ENCODE data around the gene TEX14. TPM values are rescaled to one million over a fixed set of nuclear protein-coding genes. Genes with fewer than 3 reads are reported as not detected.

Gene TEX14
- total and polyA plus RNA-seq, 2 donors (not counting 3 experiments of a cell fraction or from before 2014, with no cell fraction given) = 0.10 TPM; not detected in 1

DNA sequence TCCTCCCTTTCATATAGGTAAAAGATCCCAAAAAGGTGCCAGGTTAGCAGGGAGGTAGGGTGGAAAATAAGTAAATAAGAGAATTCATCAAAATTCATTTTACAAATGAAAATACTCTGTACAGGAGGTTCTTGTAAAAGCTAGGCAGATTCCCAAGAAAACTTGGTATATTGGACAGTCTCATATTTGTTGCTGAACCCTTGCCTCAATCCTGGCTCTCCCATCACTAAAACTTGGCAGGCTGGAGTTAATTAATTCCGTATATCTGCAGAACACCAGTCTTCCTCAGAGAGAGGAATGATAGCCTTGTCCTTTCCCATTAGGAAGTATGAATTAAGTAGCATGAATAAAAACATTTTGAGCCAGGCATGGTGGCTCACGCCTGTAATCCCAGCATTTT, 111.2 kb downstream of the TEX14 start:
- Histone ChIP-seq H3K27ac (ENCODE audit: insufficient read depth, low read depth, low read length) (no peak overlapping the region), H3K9me3 (replicated peaks; ENCODE audit: control insufficient read depth, insufficient read depth, low read length) (no peaks in the 10 kb centered on the region), H3K36me3 (ENCODE audit: control insufficient read depth in 2 of 2, extremely low read depth in 1 of 2, insufficient read depth in 2 of 2, low read length in 2 of 2) (no peaks in the 10 kb centered on the region), H2AFZ (ENCODE audit: low read depth, low read length) (no peak overlapping the region), H3K9ac (replicated peaks; ENCODE audit: extremely low read depth, insufficient read depth, low read length) (no peak overlapping the region), H3K4me2 (ENCODE audit: insufficient read depth, low read length) (no peak overlapping the region), H3K27me3 (ENCODE audit: control insufficient read depth in 2 of 2, insufficient read depth in 2 of 2, low read length in 2 of 2) (peaks cover 0 to 6% of the 10 kb centered on the region in 2 experiments), H3K4me3 (replicated peaks in 1 of 3; ENCODE audit: insufficient read depth in 1 of 3, low read depth in 1 of 3, low read length in 3 of 3) (no peak overlapping the region), H3K9me1 (replicated peaks; ENCODE audit: control insufficient read depth, extremely low read depth, insufficient read depth, low read length) (no peaks in the 10 kb centered on the region), H3K4me1 (ENCODE audit: control insufficient read depth, extremely low read depth, insufficient read depth, low read length) (no peaks in the 10 kb centered on the region), H3K79me2 (ENCODE audit: control insufficient read depth, insufficient read depth, low read length) (no peaks in the 10 kb centered on the region), H4K20me1 (replicated peaks; ENCODE audit: control insufficient read depth, extremely low read depth, insufficient read depth, low read length) (no peaks in the 10 kb centered on the region)
- POLR2A ChIA-PET = no interaction called here
- CTCF ChIA-PET = interaction anchor here (0.9 to 1.5 kb wide), 2 partner anchors 60 to 62 kb away, joined by 4 read pairs; no protein-coding TSS in a partner anchor
- dilution Hi-C loops (cut with MboI; ENCODE audit: extremely low pct_ligation_motif_present, low sequenced_read_pairs) = no loop called here
- no TSS peak for BruUV-seq (replicated peaks)
- TF ChIP-seq, protein P1, sequence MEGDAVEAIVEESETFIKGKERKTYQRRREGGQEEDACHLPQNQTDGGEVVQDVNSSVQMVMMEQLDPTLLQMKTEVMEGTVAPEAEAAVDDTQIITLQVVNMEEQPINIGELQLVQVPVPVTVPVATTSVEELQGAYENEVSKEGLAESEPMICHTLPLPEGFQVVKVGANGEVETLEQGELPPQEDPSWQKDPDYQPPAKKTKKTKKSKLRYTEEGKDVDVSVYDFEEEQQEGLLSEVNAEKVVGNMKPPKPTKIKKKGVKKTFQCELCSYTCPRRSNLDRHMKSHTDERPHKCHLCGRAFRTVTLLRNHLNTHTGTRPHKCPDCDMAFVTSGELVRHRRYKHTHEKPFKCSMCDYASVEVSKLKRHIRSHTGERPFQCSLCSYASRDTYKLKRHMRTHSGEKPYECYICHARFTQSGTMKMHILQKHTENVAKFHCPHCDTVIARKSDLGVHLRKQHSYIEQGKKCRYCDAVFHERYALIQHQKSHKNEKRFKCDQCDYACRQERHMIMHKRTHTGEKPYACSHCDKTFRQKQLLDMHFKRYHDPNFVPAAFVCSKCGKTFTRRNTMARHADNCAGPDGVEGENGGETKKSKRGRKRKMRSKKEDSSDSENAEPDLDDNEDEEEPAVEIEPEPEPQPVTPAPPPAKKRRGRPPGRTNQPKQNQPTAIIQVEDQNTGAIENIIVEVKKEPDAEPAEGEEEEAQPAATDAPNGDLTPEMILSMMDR (IDR thresholded peaks at IDR 0.05; ENCODE audit: extremely low read depth in 1 of 2, insufficient read depth in 1 of 2, low read depth in 1 of 2, low read length in 2 of 2) = no peak
- TF ChIP-seq, protein P2, sequence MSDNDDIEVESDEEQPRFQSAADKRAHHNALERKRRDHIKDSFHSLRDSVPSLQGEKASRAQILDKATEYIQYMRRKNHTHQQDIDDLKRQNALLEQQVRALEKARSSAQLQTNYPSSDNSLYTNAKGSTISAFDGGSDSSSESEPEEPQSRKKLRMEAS (IDR thresholded peaks at IDR 0.05; ENCODE audit: insufficient read depth, insufficient read length) = no peak
- TF ChIP-seq MYC (IDR thresholded peaks at IDR 0.05; ENCODE audit: low read depth, low read length) (no peak), JUN (IDR thresholded peaks at IDR 0.05; ENCODE audit: borderline replicate concordance, insufficient read depth, insufficient read length, low read depth) (no peak), GATA2 (IDR thresholded peaks at IDR 0.05; ENCODE audit: insufficient read depth, insufficient read length, low read depth, low read length) (no peak)
- DNase-seq (ENCODE audit: low read depth, low spot score) (no peak), FAIRE-seq (no peak)
- intact Hi-C loops (cut with micrococcal nuclease) = no loop called here

Measured in endothelial cell of umbilical vein (primary cell).